Astrocyte (in vitro differentiated cells and primary cell): Measurements from ENCODE around the gene MYO1G.

Experiments
- EZH2 ChIP-seq: IDR thresholded peaks from 2 replicates; pipeline ENCODE4 v1.6.1; 2012; ENCODE audit warnings: mild to moderate bottlenecking, low read length, inconsistent platforms; ENCODE audit not compliant: insufficient read depth
- TF ChIP-seq, protein P1 (sequence below): IDR thresholded peaks from 2 replicates; pipeline ENCODE4 v1.5.1; 2011; ENCODE audit warnings: low read depth, mild to moderate bottlenecking, inconsistent platforms, low read length, moderate library complexity; ENCODE audit not compliant: insufficient read depth

DNA sequence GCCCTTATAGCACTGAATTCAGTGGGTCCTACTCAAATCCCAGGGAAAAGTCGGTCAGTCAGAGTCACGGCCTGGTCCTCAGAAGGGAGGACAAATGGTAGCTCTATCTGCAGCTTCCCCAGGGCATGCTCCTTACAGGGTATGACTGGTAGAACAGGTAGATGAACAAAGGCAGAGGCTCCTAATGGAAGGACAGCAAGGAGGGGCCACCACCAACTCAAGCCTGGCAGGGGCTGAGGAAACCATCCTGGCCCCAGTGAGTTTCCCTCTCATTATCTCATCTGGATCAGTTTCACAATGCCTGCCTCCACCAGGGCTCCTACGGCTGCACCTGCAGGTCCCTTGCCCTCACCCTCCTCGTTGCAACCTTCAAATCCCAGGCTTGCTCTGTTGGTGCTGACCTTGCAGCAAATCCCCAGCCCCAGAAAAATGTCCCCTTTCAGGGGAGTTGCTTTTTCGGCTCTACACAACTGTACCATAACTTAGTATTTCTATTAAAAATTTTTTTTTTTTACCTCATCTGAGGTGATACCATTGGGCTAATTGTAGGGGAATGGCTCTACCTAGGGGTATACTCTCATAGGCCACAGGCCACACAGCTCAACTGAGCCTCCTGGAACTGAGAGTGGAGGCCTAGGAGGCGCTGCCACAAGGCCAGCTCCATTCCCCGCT lies 2.4 kb upstream of the MYO1G start:
- TF ChIP-seq, protein P1, sequence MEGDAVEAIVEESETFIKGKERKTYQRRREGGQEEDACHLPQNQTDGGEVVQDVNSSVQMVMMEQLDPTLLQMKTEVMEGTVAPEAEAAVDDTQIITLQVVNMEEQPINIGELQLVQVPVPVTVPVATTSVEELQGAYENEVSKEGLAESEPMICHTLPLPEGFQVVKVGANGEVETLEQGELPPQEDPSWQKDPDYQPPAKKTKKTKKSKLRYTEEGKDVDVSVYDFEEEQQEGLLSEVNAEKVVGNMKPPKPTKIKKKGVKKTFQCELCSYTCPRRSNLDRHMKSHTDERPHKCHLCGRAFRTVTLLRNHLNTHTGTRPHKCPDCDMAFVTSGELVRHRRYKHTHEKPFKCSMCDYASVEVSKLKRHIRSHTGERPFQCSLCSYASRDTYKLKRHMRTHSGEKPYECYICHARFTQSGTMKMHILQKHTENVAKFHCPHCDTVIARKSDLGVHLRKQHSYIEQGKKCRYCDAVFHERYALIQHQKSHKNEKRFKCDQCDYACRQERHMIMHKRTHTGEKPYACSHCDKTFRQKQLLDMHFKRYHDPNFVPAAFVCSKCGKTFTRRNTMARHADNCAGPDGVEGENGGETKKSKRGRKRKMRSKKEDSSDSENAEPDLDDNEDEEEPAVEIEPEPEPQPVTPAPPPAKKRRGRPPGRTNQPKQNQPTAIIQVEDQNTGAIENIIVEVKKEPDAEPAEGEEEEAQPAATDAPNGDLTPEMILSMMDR = no peak
- TF ChIP-seq EZH2 = no peak
